Activated T-helper 17 cell treated with anti-CD3 and anti-CD28 coated beads, Interleukin-2, amount 50 U/mL, for 72 hours (primary cell): ENCODE measurements around the gene TMEM38A. TPM values are rescaled to one million over a fixed set of nuclear protein-coding genes. Genes with fewer than 3 reads are reported as not detected.
"Not testable (repeated sequence)": the region's sequence is repeated elsewhere in the genome, so short reads cannot be mapped to it uniquely, and the experiment has no call there.

Source experiments
- ATAC-seq: fragments of 150-1000 bp; cut with Tn5 transposase; replicated peaks from 2 replicates; pipeline ENCODE4 v1.10.0; 2021; ENCODE audit warnings: mild to moderate bottlenecking, moderate library complexity
- H3K27ac Mint-ChIP-seq: one replicate; pipeline ENCODE4 v1.8.0; 2022; ENCODE audit warnings: mixed read lengths
- H3K27me3 Mint-ChIP-seq: one replicate; pipeline ENCODE4 v1.8.0; 2022; ENCODE audit warnings: mixed read lengths
- H3K36me3 Mint-ChIP-seq: one replicate; pipeline ENCODE4 v1.8.0; 2022; ENCODE audit warnings: low read depth, mild to moderate bottlenecking, mixed read lengths
- H3K4me1 Mint-ChIP-seq: one replicate; pipeline ENCODE4 v1.8.0; 2022; ENCODE audit warnings: mixed read lengths
- H3K4me3 Mint-ChIP-seq: one replicate; pipeline ENCODE4 v1.8.0; 2022; ENCODE audit warnings: mild to moderate bottlenecking, mixed read lengths
- H3K9me3 Mint-ChIP-seq: one replicate; pipeline ENCODE4 v1.8.0; 2022; ENCODE audit warnings: mixed read lengths
- total RNA-seq, 2 donors: library from RNA; stranded (reverse); gene quantifications; one replicate each; pipeline ENCODE4 v1.2.3, GENCODE V29; 2022

TMEM38A gene
- total RNA-seq, 2 donors from 2014 or later, result 0.74 to 0.76 TPM

- no peaks in the 10 kb centered on the region for H3K4me1 Mint-ChIP-seq
- H3K9me3 Mint-ChIP-seq, result no peaks in the 10 kb centered on the region
- no peak overlapping the region for H3K27ac Mint-ChIP-seq
- no peaks in the 10 kb centered on the region for H3K27me3 Mint-ChIP-seq
- H3K4me3 Mint-ChIP-seq, result no peak overlapping the region
- ATAC-seq, result no peak
- H3K36me3 Mint-ChIP-seq, result no peaks in the 10 kb centered on the region
Measured at GRCh38 chr19:16726916-16727315, 66.0 kb downstream of the TMEM38A start.

- H3K4me1 Mint-ChIP-seq, H3K9me3 Mint-ChIP-seq, H3K27ac Mint-ChIP-seq, ATAC-seq, H3K36me3 Mint-ChIP-seq, H3K4me3 Mint-ChIP-seq, H3K27me3 Mint-ChIP-seq: not testable (repeated sequence)
Measured at GRCh38 chr19:16735650-16736266, 74.8 kb downstream of the TMEM38A start.

- Mint-ChIP-seq H3K36me3 (no peaks in the 10 kb centered on the region), H3K27me3 (no peaks in the 10 kb centered on the region), H3K4me1 (no peaks in the 10 kb centered on the region), H3K9me3 (no peaks in the 10 kb centered on the region), H3K27ac (no peak overlapping the region), H3K4me3 (no peak overlapping the region)
- ATAC-seq, result no peak
Measured at GRCh38 chr19:16736709-16737108, 75.8 kb downstream of the TMEM38A start.

- H3K27ac Mint-ChIP-seq, result no peak overlapping the region
- H3K9me3 Mint-ChIP-seq, result no peaks in the 10 kb centered on the region
- no peak overlapping the region for H3K4me3 Mint-ChIP-seq
- no peaks in the 10 kb centered on the region for H3K27me3 Mint-ChIP-seq
- H3K36me3 Mint-ChIP-seq, result no peaks in the 10 kb centered on the region
- ATAC-seq, result no peak
- H3K4me1 Mint-ChIP-seq, result no peaks in the 10 kb centered on the region
Measured at GRCh38 chr19:16737911-16738310, 77.0 kb downstream of the TMEM38A start.

- no peaks in the 10 kb centered on the region for H3K27me3 Mint-ChIP-seq
- H3K4me3 Mint-ChIP-seq, result no peak overlapping the region
- H3K4me1 Mint-ChIP-seq, result no peaks in the 10 kb centered on the region
- no peak for ATAC-seq
- H3K27ac Mint-ChIP-seq, result no peak overlapping the region
- H3K36me3 Mint-ChIP-seq, result no peaks in the 10 kb centered on the region
- no peaks in the 10 kb centered on the region for H3K9me3 Mint-ChIP-seq
Measured at GRCh38 chr19:16739546-16739945, 78.6 kb downstream of the TMEM38A start.

Other genes starting within 250 kb of the TMEM38A start
- gene EPS15L1, start 189.2 kb upstream of the TMEM38A start, total RNA-seq, result 10 to 100 TPM; 35.6 to 45.0 TPM
- gene CALR3, start 165.0 kb upstream of the TMEM38A start, total RNA-seq, result not detected
- 1 to 10 TPM; 4.0 to 4.2 TPM for gene C19orf44, start 164.7 kb upstream of the TMEM38A start, total RNA-seq
- gene CHERP, start 118.7 kb upstream of the TMEM38A start, total RNA-seq, result 10 to 100 TPM; 56.5 to 74.9 TPM
- gene SLC35E1, start 88.7 kb upstream of the TMEM38A start, total RNA-seq, result 100 to 1,000 TPM in 1 of 2 donors, 10 to 100 TPM in 1; 71.8 to 117 TPM
- gene MED26, start 32.9 kb upstream of the TMEM38A start, total RNA-seq, result 10 to 100 TPM; 19.3 to 23.6 TPM
- gene SMIM7, start 995 bp upstream of the TMEM38A start, total RNA-seq, result 10 to 100 TPM; 52.9 to 53.6 TPM
- gene NWD1, start 58.7 kb downstream of the TMEM38A start, total RNA-seq, result not detected
- 10 to 100 TPM; 36.2 to 41.1 TPM for gene SIN3B, start 168.3 kb downstream of the TMEM38A start, total RNA-seq
- gene F2RL3, start 227.9 kb downstream of the TMEM38A start, total RNA-seq, result not detected